ENCODE results near the gene OR2H2.

Gene OR2H2

GRCh38 chr6:29603456-29603855 is 18.5 kb downstream of the OR2H2 start:
- Mint-ChIP-seq H3K9me3 (no peaks in the 10 kb centered on the region), H3K27me3 (ENCODE audit: low read depth) (no peaks in the 10 kb centered on the region), H3K36me3 (ENCODE audit: low read depth) (peaks cover 66% of the 10 kb centered on the region), H3K27ac (no peak overlapping the region), H3K4me3 (no peak overlapping the region), H3K4me1 (peaks cover 7% of the 10 kb centered on the region)
- TF ChIP-seq CTCF (IDR thresholded peaks at IDR 0.05; ENCODE audit: unreplicated experiment in 3 of 3), result no peak

GRCh38 chr6:29603930-29604329 is 19.0 kb downstream of the OR2H2 start:
- no peaks in the 10 kb centered on the region for H3K27me3 Mint-ChIP-seq (ENCODE audit: low read depth)
- no peaks in the 10 kb centered on the region for H3K9me3 Mint-ChIP-seq
- H3K27ac Mint-ChIP-seq, result no peak overlapping the region
- peaks cover 7% of the 10 kb centered on the region for H3K4me1 Mint-ChIP-seq
- H3K36me3 Mint-ChIP-seq (ENCODE audit: low read depth), result peaks cover 71% of the 10 kb centered on the region
- no peak overlapping the region for H3K4me3 Mint-ChIP-seq
- no peak for TF ChIP-seq CTCF (IDR thresholded peaks at IDR 0.05; ENCODE audit: unreplicated experiment in 3 of 3)

- Mint-ChIP-seq H3K27ac (no peak overlapping the region), H3K27me3 (ENCODE audit: low read depth) (no peaks in the 10 kb centered on the region), H3K4me1 (peaks cover 9% of the 10 kb centered on the region), H3K36me3 (ENCODE audit: low read depth) (peaks cover 76% of the 10 kb centered on the region), H3K4me3 (no peak overlapping the region), H3K9me3 (no peaks in the 10 kb centered on the region)
- no peak for TF ChIP-seq CTCF (IDR thresholded peaks at IDR 0.05; ENCODE audit: unreplicated experiment in 3 of 3)
Measured at GRCh38 chr6:29608131-29608530, 23.2 kb downstream of the OR2H2 start.

GRCh38 chr6:29610540-29610939 is 25.6 kb downstream of the OR2H2 start:
- peaks cover 8% of the 10 kb centered on the region for H3K4me1 Mint-ChIP-seq

GRCh38 chr6:29611426-29611825 is 26.5 kb downstream of the OR2H2 start:
- Mint-ChIP-seq H3K27me3 (ENCODE audit: low read depth) (no peaks in the 10 kb centered on the region), H3K9me3 (no peaks in the 10 kb centered on the region), H3K36me3 (ENCODE audit: low read depth) (peaks cover 66% of the 10 kb centered on the region), H3K4me3 (no peak overlapping the region), H3K4me1 (peaks cover 8% of the 10 kb centered on the region), H3K27ac (no peak overlapping the region)
- TF ChIP-seq CTCF (IDR thresholded peaks at IDR 0.05; ENCODE audit: unreplicated experiment in 3 of 3), result no peak

More at GRCh38 chr6:29610540-29610939, 25.6 kb downstream of the OR2H2 start:
- Mint-ChIP-seq H3K27me3 (ENCODE audit: low read depth) (no peaks in the 10 kb centered on the region), H3K36me3 (ENCODE audit: low read depth) (peaks cover 75% of the 10 kb centered on the region), H3K4me3 (no peak overlapping the region), H3K27ac (no peak overlapping the region), H3K9me3 (no peaks in the 10 kb centered on the region)
- no peak for TF ChIP-seq CTCF (IDR thresholded peaks at IDR 0.05; ENCODE audit: unreplicated experiment in 3 of 3)

GRCh38 chr6:29617782-29618554 is 33.0 kb downstream of the OR2H2 start:
- Mint-ChIP-seq H3K36me3 (ENCODE audit: low read depth) (peaks cover 70% of the 10 kb centered on the region), H3K9me3 (no peaks in the 10 kb centered on the region), H3K4me3 (no peak overlapping the region), H3K27me3 (ENCODE audit: low read depth) (no peaks in the 10 kb centered on the region), H3K27ac (no peak overlapping the region), H3K4me1 (peaks cover 11% of the 10 kb centered on the region)
- TF ChIP-seq CTCF (IDR thresholded peaks at IDR 0.05; ENCODE audit: unreplicated experiment in 3 of 3), result no peak

All from nephron (organoid).